HG03439 (cell line): Measurements from ENCODE around the gene MRPL57.
"Not testable (repeated sequence)": the region's sequence is repeated elsewhere in the genome, so short reads cannot be mapped to it uniquely, and the experiment has no call there.

Experiments used
- ATAC-seq: cut with Tn5 transposase; IDR thresholded peaks from one replicate; pipeline ENCODE4 v1.9.1; 2021; ENCODE audit warnings: mild to moderate bottlenecking, moderate library complexity; ENCODE audit not compliant: unreplicated experiment

Gene MRPL57

DNA sequence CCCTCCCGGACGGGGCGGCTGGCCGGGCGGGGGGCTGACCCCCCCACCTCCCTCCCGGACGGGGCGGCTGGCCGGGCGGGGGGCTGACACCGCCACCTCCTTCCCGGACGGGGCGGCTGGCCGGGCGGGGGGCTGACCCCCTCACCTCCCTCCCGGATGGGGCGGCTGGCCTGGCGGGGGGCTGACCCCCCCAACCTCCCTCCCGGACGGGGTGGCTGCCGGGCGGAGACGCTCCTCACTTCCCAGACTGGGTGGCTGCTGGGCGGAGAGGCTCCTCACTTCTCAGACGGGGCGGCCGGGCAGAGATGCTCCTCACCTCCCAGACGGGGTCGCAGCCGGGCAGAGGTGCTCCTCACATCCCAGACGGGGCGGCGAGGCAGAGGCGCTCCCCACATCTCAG, 10.0 kb downstream of the MRPL57 start:
- ATAC-seq: not testable (repeated sequence)

DNA sequence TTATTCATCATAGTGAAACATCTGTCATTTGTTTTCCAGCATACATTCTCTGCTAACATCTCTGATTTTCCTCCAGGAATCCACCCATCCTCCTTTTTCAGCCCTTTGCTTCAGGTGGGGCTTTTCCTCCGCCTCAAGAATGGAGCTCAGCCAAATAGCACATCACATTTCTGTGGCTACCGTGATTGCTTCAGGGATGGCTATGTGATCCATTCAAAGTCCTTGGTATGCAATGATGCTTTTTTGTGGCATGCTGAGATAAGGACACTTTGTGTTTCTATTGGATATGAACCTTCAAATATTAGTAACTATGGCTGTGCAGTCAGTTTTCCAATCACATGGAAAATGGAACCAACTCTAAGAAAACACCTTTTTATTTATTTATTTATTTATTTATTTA, 18.3 kb downstream of the MRPL57 start:
- ATAC-seq: not testable (repeated sequence)

DNA sequence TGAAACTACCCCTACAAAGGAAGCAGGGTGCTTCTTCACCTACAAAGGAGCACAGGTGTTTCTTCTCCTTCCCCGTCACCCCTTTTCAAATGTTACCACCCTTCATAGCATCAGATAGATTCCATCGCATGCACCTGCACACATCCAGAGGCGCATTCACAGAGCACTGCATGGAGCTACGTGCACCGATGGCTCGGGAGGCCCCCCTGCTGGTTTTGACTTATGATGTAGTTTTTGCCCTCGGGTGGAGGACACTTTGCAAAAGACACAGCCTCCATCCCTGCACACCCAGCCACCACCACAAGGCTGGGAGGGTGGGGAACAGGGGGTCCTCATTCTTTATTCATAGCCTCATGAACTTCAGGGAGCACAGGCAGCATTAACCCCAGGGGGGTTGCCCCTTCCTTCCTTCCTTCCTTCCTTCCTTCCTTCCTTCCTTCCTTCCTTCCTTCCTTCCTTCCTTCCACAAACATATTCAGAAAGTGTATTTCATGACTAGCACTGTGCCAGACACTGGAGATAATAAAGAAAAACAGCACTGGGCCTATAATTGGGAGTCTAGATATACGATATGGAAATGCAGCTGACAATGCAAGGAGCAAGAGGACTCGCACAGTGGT, 21.3 kb downstream of the MRPL57 start:
- ATAC-seq: not testable (repeated sequence)

DNA sequence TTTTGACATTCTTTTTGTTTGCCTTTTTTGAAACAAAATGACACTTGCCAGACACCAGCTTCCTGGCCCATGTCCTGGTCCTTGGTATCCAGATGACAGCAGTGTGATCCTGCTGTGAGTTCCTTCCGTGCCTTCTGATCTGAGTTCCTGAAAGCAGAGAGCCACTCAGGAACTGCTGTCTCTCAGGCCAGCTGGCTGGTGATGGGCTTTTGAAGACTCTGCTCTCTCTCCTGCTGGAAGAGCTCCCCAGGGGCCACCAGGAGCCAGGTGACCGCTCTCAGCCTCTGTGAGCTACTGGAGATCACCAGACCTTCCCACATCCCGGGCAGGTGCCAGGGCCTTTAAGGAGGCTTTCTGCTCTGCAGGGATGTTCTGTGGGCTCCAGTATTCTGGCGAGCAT, 21.9 kb downstream of the MRPL57 start:
- not testable (repeated sequence) for ATAC-seq

DNA sequence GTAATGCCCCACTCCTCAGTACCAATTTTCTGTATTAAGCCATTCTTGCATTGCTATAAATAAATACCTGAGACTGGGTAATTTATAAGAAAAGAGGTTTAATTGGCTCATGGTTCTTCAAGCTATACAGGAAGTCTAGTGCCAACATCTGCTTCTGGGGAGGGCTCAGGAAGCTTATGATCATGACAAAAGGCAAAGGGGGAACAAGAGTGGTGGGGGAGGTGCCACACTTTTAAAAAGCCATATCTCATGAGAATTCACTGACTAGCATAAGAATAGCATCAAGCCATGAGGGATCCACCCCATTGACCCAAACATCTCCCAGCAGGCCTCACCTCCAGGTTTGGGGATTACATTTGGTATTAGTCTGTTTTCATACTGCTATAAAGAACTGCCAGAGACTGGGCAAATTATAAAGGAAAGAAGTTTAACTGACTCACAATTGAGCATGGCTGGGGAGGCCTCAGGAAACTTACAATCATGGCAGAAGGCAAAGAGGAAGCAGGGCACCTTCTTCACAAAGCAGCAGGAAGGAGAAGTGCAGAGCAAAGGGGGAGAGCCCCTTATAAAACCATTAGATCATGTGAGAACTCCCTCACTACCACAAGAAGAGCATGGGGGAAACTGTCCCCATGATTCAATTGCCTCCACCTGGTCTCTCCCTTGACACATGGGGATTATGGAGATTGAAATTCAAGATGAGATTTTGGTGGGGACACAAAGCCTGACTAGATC, 25.2 kb downstream of the MRPL57 start:
- not testable (repeated sequence) for ATAC-seq

DNA sequence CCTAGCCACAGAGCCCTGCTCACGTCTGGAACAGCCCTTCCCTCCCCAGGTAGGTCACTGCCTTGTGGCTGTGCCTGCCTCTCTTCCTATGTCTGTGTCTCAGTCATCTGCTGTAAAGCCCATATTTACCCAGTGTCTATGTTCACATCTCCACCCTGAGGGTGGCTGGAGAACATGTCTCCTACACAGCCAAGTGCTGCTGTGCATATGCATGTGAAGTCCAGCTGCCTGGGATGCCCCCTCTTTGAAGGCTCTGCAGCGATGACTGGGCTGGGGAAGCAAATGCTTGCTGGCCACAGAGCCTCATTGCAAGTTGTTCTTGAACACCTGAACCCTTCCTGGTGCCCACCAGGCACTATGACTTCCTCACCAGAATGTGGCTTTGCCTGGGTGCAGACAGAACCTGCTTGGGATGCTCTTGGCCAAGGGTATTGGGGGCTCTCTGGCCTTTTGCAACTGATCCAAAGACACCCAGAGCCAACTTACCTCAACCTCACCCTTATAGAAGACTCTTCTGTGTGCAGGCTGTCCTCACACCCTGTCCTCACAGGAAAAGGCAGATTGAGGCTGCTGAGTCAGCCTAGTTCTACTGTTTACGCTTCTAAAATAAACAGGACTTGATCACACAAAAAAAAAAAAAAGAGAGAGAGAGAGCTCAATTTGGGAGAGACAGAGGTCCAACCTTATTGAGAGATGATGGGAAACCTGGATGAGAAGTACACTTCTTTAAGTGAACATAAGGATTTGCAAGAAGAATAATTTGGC, 26.5 kb downstream of the MRPL57 start:
- no peak for ATAC-seq

DNA sequence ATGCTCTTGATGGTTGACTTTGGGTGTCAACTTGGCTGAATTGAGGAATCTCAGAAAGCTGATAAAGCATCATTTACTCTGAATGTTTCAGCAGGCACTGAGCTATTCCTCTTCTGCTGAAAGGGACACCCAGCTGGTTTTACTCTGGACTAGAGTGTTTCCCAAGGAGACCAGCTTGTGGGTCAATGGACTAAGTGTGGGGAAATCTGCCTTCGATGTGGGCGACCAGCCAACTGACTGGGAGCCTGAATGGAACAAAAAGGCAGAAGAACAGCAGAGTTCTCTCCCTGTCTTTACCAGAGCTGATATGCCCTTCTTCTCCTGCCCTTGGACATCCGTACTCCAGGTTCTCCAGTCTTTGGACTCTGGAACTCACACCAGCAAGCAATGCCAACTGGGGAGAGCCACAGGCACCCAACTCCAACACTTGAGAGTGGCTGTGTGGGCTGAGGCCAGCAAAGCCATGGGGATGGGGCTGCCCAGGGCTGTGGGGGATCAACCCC, 32.2 kb downstream of the MRPL57 start:
- ATAC-seq: no peak

DNA sequence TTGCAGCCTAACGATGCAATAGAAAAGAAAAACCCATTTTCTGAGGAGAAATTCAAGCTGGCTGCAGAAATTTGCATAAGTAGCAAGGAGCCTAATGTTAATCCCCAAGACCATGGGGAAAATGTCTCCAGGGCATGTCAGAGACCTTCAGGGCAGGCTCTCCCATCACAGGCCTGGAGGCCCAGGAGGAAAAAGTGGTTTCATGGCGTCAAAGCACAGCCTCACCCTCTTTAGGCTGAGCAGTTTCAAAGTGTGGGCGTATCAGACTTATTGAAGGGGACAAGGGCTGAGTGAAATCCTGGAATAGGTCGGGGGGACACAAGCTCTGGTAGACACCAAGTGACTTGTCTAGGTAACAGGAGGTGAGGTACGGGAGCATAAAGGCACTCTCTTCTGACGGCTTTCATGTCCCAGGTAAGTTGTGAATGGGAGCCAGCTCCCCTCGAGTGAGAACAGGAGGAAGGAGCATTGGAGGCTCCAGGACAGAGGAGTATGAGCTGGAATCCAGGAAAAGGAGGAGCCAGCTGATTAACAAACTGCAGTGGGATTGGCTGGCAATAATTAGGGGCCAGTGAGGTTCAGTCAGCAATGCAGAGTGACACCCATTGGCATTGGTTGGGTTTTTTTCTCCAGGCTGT, 35.8 kb downstream of the MRPL57 start:
- ATAC-seq: no peak

DNA sequence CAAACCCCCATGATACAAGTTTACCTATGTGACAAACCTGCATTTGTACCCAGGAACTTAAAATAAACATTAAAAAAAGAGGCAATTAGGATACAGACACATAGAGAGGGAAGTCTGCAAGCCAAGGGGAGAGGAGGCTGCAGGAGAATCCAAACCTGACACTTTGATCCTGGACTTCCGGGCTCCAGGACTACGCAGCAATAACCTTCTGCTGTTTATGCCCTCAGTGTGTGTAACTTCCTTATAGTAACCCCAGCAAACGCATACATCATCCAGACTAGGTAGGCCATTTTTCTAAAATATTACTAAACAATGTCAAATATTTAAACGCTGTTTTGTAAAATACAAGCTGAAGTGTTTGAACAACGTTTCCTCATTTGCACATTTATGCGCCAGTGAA, 39.0 kb downstream of the MRPL57 start:
- not testable (repeated sequence) for ATAC-seq

DNA sequence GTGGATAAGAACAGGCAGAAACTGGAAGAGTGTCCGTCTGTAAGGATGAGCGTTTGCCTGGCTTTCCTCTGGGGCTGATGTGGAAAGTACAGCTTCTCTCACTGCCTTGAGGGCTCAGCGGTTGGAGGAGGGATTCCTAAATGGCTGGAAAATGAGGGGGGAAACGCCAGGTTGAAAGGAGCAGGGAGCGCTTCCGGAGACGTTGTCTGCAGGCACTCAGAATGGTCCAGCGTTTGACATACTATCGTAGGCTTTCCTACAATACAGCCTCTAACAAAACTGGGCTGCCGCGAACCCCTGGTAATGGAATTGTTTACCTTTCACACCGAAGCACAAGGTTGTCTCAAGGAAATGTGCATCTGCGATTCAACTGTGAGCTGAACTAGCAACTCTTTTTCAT, 39.9 kb downstream of the MRPL57 start:
- ATAC-seq: no peak

DNA sequence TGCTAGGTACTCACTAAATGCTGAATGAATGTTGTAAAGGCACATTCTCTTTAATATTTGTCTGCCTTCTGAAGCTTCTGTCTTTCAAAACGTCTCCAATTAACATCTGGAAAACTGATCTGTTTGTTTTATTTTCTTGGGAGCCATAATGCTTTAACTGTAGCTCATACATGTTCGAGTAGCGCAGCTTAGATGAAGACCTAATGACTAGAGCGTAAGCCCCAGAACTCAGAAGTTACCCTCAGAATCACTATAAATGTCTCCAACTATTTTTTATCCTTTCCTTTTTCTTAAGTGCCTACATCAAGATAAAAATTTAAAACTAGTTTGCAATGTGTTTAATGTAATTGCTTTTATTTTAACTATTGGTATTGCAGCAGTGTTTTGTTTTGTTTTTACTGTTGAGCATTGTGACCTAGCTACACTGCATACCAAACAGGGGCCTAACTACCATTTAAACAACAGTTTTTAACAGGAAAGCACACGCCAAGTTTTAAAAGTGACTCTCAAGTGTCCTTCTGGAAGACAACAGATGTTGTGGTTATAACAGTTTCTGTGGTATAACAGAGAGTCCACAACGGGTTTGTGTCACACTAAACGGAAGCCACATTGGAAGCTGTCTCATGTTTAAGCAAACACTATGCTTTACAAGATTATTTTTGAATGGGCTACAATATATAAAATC, 42.0 kb downstream of the MRPL57 start:
- ATAC-seq: peak; percentile 95

DNA sequence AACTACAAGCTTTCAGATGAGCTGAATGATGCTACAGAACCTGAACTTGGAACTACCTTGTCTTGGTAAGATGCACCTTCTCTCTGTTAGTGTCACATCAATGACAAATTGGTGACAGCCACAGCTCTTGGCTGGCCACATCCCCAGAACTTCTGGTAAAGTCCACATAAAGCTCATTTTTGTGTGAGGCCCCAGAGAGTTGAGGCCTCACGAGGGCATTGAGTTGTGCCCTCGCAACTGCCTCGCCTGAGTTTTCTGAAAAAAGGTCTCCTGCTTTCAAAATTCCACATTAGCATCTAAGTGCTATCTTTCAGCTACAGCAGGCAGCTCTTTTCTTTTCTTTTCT, 42.6 kb downstream of the MRPL57 start:
- ATAC-seq: peak; percentile 56

DNA sequence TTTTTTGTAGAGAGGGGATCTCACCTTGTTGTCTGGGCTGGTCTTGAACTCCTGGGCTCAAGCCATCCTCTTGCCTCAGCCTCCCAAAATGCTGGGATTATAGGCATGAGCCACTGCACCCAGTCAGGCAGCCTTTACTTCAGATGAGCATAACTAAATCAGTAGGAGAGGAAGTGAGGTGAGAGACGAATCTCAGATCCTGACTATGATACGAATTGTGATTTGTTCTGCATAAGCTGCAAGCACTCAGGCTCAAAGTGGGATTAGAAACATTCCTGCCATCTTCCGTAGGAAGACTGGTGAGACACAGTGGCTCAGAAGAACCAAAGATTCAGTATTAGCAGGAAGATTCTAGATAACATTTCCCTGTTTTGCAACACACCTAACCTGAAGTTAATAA, 43.3 kb downstream of the MRPL57 start:
- ATAC-seq: not testable (repeated sequence)

DNA sequence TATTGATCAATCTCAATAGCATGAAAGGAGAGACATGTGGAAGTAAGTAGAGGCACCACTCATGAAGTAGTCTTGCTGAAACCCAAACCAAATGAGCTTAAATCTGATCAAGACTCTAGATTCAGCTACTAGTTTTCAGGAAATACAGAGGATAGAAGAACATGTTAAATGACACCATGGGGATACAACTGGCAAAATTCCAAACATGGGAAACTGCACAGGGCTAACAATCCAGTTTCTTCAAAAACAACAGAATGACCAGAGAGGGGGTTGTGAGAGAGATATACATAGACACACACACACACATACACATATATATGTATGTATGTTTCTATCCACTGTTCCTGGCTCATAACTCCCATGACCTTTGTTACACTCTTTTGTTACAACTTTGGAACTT, 44.8 kb downstream of the MRPL57 start:
- ATAC-seq: no peak

DNA sequence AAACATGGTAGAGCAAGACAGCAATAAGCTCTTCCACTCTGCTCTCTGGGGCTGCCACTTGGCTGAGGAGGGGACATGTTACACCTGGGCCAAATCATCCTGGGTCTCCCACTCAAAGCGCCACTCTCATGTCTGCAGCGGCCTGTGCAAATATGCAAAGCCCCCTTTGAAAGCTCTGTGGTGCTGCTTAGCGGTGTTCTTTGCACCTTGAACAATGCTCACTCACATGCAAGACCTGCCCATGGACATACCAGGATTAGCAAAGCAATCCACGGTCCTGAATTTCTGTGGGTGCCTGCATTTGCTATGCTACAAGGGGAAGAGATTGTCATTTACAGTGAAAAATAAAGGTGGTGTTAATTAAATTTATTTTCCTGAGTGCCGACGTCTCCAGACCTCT, 48.6 kb downstream of the MRPL57 start:
- ATAC-seq: no peak

DNA sequence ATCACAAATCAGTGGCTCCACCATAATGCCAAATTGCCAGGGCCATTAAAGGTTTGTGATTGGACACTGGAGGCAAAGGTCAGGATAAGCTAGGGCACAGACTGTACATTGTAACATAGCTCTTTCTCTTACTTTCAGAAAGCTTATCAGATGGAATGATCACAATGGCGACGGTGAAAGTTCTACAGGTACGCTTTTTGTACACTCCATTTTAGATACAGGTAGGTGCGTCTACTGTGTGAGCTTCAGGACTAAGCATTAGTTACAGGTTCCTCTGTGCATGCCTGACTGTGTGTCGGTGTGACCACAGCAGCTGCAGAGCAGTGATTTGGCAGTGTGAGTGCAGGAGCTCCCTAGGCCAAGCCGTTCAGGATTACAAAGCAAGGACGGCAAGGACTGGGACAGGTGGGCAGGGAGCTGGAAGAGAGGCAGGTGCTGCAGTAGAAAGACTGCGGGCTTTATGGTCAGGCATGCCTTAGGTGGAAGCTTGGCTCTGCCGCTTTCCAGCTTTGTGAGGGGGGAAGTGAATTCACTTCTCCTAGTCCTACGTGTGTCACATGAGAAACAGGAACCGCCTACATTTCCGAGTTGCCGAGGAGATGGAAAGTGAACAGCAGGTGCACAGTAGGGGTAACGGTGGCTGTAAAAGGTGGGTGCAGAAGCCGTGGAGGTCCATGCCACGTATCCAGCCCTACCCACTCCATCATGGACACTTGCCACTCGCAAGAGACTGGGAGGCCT, 49.6 kb downstream of the MRPL57 start:
- no peak for ATAC-seq

DNA sequence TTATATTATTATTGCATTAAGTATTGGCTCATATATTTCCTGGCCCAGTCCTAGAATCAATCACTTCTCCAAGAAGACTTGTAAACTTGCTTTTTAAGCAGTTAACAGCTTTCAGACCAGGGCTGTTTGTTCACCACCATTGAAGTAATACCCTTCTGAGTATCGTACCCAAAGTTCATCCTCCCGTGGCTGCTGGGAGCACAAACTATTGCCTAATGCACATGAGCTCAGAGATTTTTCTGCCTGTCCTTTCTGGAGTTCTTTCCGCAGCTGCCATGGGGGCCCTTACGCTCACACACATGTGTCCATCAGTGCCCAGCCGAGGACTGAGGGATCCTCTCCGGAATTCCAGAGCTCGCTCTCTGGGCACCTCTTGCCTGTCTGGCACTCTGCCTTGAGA, 51.5 kb downstream of the MRPL57 start:
- ATAC-seq: no peak
